ENCODE data around the gene KRT79.

DNA sequence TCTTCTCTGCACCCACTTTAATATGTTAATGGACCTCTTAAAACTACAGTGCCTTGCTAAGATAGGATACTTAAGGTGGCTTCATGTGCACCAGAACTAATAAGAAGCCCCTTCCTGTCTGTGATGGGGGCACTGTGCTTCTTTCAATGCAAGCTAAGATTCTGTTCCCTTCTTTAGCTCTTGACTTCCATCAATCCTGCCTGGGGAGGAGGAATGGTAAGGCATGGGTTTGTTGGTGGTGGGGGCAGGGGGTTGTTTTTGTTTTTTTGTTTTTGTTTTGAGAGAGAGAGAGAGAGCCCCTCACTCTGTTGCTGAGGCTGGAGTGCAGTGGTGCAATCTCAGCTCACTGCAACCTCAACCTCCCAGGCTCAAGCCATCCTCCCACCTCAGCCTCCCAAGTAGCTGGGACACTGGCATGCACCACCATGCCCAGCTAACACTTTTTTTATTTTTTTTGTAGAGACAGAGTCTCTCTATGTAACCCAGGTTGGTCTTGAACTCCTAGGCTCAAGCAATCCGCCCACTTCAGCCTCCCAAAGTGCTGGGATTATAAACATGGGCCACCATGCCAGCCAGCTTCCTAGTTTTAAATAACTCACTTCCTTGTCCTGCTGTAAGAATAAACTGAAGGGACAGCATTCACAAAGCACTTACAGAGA, 33.7 kb downstream of the KRT79 start:
- TF ChIP-seq ZNF274 (IDR thresholded peaks at IDR 0.05; ENCODE audit: low read depth, low read length) = no peak
- no peak for TF ChIP-seq SUZ12 (IDR thresholded peaks at IDR 0.05; ENCODE audit: extremely low read depth, insufficient read depth, insufficient read length)
